Ovary (tissue), 9 donors: ENCODE data around the gene KNL1. TPM values are rescaled to one million over a fixed set of nuclear protein-coding genes. Genes with fewer than 3 reads are reported as not detected.

ENCODE experiments used
- DNase-seq, 5 donors: peaks; one replicate each; pipeline ENCODE4 v3.0.0-alpha.2; 2019 to 2020
- H3K27ac ChIP-seq, 2 donors: fragments of 200-600 bp; one replicate each; pipeline versions ENCODE4 v1.5.1 to v1.8.0; 2019 to 2022
- H3K27me3 ChIP-seq: fragments of 200-600 bp; one replicate; pipeline ENCODE4 v1.8.0; 2022
- H3K36me3 ChIP-seq: fragments of 200-600 bp; sonication (generic); one replicate; pipeline ENCODE4 v1.5.1; 2019
- H3K4me1 ChIP-seq: one replicate; pipeline ENCODE4 v1.8.1; 2013; ENCODE audit warnings: mild to moderate bottlenecking, moderate library complexity; ENCODE audit not compliant: insufficient read depth
- H3K4me3 ChIP-seq: fragments of 200-600 bp; sonication (generic); one replicate; pipeline ENCODE4 v1.5.1; 2017
- H3K9me3 ChIP-seq, 2 donors: fragments of 200-600 bp in 1 of 2; sonication (generic) in 1 of 2; one replicate each; pipeline versions ENCODE4 v1.5.1 to v1.8.1; 2013 to 2019; ENCODE audit warnings: mild to moderate bottlenecking in 1 of 2, moderate library complexity in 1 of 2
- EP300 ChIP-seq: sonication (generic); formaldehyde crosslinking; IDR thresholded peaks from one replicate; pipeline ENCODE4 v1.6.1; 2017; ENCODE audit warnings: antibody characterized with exemption
- POLR2A ChIP-seq: fragments of 450-650 bp; IDR thresholded peaks from one replicate; pipeline ENCODE4 v1.6.1; 2017; ENCODE audit warnings: antibody characterized with exemption, mild to moderate bottlenecking, moderate library complexity
- whole genome bisulfite sequencing, 3 donors: extraction: QIAGEN DNeasy Blood & Tissue Kit in 1 of 3; methylation state at CpG; one replicate each; pipeline versions ENCODE4 v1.1.5 to v1.1.7; 2013 to 2017; 5-methylcytosine and 5-hydroxymethylcytosine counted together
- intact Hi-C, 4 donors: fragments of 100-400 bp; cut with DNase I; formaldehyde crosslinking; loops; one replicate each; pipeline versions ENCODE4 v1.11.0 to v1.15.1; 2022 to 2023
- polyA plus RNA-seq, 2 donors: library from polyadenylated mRNA; stranded (reverse); fragments of 200-250 nt in 1 of 2; fragments of 350-450 nt in 1 of 2; fragmentation: Illumina TruSeq in 1 of 2; extraction: RNeasy Lipid Tissue Mini Kit (QIAGEN cat#74804) in 1 of 2; gene quantifications; one replicate each; pipeline ENCODE4 v1.2.3, GENCODE V29; 2013 to 2014
- total RNA-seq, 7 donors: library from RNA; depleted of rRNA in 2 of 7; stranded (reverse); fragments of >200 nt in 2 of 7; fragmentation: NEBNext Ultra II Directional in 3 of 7; extraction: Animal tissue kit (Norgen Biotek cat#: 25700) in 3 of 7; gene quantifications; one replicate each; pipeline versions ENCODE4 v1.1.0 to v1.2.4, GENCODE V29; 2016 to 2023
- TF ChIP-seq, protein P1 (sequence below), 3 donors: fragments of 450-650 bp in 2 of 3; fragments of 200-600 bp in 1 of 3; IDR thresholded peaks; one replicate each; pipeline versions ENCODE4 v1.5.1 to v1.8.0; 2016 to 2022; ENCODE audit warnings: antibody characterized with exemption in 3 of 3, mild to moderate bottlenecking in 1 of 3
- donor health status: DM: no; HTN: no; CAD: no; lungs with moderate emphysema.
- donor health status: DM: no; HTN: no; CAD: no.
- donor health status: Bipolar disorder and iron deficiency.
- donor health status: DM: yes; HTN: yes; CAD: no.
- donor health status: DM: no; HTN: no; CAD: no.
- donor health status: DM: yes; HTN: yes; CAD: no.

The KNL1 gene
- total and polyA plus RNA-seq, 9 donors, result 0.13 to 1.4 (median 0.48) TPM

DNA sequence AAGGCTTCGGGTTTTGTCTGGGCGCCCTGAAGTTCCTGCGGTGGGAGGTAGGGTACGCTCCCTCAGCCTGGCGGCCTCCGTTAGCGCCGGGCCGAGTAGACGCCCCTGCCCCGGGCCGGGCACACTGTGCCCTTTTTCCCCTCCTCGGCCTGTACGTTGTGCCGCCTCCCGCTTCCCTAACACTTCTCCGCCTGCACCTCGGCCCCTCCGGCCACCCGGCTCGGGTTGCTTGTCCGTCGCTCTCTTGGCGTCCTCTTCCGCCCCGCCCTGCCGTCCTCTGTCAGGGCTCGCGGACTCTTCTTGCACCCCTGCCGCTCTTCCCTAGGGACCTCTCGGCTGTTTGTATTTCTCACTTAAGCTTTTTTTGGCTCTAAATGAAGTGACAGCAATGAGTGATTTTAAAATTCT, 384 bp downstream of the KNL1 start:
- H3K27me3 ChIP-seq, result no peaks in the 10 kb centered on the region
- no peaks in the 10 kb centered on the region for H3K4me1 ChIP-seq
- 0 to 1% (median 0%) methylated on average over 31 of the region's 31 CpGs for WGBS, 3 donors
- H3K4me3 ChIP-seq, result peak overlapping the region; percentile 67
- intact Hi-C loops, result loop anchor here in 1 of 4 donors (10.0 kb wide), 1 partner anchor 300 kb away; the partner anchor contains the start of gene VPS18
- no peaks in the 10 kb centered on the region for H3K9me3 ChIP-seq
- TF ChIP-seq EP300, result no peak
- peak in 1 of 5 donors; percentile 38 for DNase-seq
- H3K27ac ChIP-seq, result no peak overlapping the region
- no peaks in the 10 kb centered on the region for H3K36me3 ChIP-seq

DNA sequence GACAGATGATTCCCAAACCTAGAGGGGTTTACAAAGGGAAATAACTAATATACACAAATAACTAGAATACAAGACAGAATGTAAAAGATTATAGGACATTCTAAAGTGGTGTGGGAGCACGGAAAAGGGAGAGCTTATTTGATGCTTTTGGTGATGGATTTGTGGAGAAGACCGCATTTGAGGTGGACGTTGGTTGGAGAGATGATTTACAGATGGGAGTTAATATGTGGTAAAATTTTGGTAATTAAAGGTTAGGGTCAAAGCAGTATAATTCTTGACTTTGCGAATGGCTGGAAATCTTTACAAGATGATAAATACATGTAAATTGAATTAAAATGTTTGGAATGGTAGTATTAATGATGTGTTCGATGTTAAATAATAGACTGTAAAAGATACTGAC, 1.2 kb downstream of the KNL1 start:
- Histone ChIP-seq H3K27me3 (no peaks in the 10 kb centered on the region), H3K36me3 (no peaks in the 10 kb centered on the region), H3K9me3 (no peaks in the 10 kb centered on the region), H3K4me3 (no peak overlapping the region), H3K27ac (no peak overlapping the region), H3K4me1 (no peaks in the 10 kb centered on the region)
- TF ChIP-seq EP300 (no peak), POLR2A (no peak)
- TF ChIP-seq, protein P1, sequence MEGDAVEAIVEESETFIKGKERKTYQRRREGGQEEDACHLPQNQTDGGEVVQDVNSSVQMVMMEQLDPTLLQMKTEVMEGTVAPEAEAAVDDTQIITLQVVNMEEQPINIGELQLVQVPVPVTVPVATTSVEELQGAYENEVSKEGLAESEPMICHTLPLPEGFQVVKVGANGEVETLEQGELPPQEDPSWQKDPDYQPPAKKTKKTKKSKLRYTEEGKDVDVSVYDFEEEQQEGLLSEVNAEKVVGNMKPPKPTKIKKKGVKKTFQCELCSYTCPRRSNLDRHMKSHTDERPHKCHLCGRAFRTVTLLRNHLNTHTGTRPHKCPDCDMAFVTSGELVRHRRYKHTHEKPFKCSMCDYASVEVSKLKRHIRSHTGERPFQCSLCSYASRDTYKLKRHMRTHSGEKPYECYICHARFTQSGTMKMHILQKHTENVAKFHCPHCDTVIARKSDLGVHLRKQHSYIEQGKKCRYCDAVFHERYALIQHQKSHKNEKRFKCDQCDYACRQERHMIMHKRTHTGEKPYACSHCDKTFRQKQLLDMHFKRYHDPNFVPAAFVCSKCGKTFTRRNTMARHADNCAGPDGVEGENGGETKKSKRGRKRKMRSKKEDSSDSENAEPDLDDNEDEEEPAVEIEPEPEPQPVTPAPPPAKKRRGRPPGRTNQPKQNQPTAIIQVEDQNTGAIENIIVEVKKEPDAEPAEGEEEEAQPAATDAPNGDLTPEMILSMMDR (IDR thresholded peaks at IDR 0.05), result no peak
- no peak for DNase-seq
- WGBS, 3 donors, result 13 to 16% (median 14%) methylated on average over 5 of the region's 5 CpGs
- intact Hi-C loops, result loop anchor here in 1 of 4 donors (10.0 kb wide), 1 partner anchor 300 kb away; the partner anchor contains the start of gene VPS18

DNA sequence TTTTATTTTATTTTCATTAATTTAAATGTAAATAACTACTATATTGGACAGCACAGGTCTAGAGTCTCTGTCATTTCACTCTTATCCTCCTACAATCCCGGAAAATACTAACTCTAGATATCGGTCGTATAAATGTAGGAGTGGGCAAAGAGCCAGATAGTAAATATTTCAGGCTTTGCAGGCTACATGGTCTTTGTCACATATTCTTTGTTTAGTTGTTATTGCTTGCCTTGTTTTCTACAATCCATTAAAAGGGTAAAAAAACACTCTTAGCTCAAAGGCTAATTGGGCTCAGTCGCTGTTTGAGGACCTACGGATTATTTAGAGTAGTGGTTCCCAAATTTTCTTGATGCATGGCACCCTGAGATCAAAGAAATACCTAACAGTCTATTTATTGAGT, 1.7 kb downstream of the KNL1 start:
- WGBS, 3 donors, result 59 to 64% (median 59%) methylated on average over 5 of the region's 5 CpGs
- H3K4me1 ChIP-seq, result no peaks in the 10 kb centered on the region
- DNase-seq, result no peak
- H3K4me3 ChIP-seq, result no peak overlapping the region
- no peaks in the 10 kb centered on the region for H3K27me3 ChIP-seq
- intact Hi-C loops, result loop anchor here in 1 of 4 donors (10.0 kb wide), 1 partner anchor 299 kb away; the partner anchor contains the start of gene VPS18
- no peak overlapping the region for H3K27ac ChIP-seq
- no peaks in the 10 kb centered on the region for H3K36me3 ChIP-seq
- H3K9me3 ChIP-seq, result no peaks in the 10 kb centered on the region
- TF ChIP-seq, protein P1 (IDR thresholded peaks at IDR 0.05), result no peak
- no peak for TF ChIP-seq EP300
- no peak for TF ChIP-seq POLR2A

DNA sequence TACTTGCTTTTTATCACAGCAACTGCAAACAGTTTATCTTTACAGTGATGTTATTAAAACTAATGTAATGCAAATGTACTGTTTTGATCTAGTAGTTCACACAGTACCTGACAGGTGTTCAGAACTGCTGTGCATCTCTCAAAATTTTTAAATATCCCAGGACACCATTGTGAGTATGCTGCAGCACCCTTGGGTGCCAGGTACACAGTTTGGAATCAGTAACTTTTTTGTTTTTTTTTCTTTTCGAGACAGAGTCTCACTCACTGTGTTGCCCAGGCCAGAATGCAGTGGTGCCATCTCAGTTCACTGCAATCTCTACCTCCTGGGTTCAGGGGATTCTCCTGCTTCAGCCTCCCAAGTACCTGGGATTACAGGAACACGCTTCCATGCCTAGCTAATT, 3.0 kb downstream of the KNL1 start:
- Histone ChIP-seq H3K9me3 (no peaks in the 10 kb centered on the region), H3K36me3 (no peaks in the 10 kb centered on the region), H3K27ac (no peak overlapping the region), H3K4me3 (no peak overlapping the region), H3K27me3 (no peaks in the 10 kb centered on the region), H3K4me1 (no peaks in the 10 kb centered on the region)
- WGBS, 3 donors, result 95 to 100% (median 98%) methylated on average over 2 of the region's 2 CpGs
- DNase-seq, result no peak
- TF ChIP-seq, protein P1 (IDR thresholded peaks at IDR 0.05), result no peak
- TF ChIP-seq EP300 (no peak), POLR2A (no peak)
- intact Hi-C loops, result loop anchor here in 1 of 4 donors (10.0 kb wide), 1 partner anchor 298 kb away; the partner anchor contains the start of gene VPS18

DNA sequence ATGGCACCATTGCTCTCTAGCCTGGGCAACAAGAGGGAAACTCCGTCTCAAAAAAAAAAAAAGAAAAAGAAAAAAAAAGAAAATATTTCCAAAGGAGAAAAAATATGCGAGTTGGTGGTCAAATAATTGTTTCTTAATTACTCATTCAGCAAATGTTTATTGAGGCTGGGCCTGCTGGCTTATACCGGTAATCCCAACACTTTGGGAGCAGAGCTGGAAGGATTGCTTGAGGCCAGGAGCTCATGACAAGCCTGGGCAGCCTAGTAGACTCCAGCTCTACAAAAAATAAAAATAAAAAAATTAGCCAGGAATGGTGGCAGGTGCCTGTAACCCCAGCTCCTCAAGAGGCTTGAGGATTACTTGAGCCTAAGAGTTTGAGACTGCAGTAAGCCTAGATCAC, 4.1 kb downstream of the KNL1 start:
- H3K27me3 ChIP-seq, result no peaks in the 10 kb centered on the region
- H3K27ac ChIP-seq, result no peak overlapping the region
- no peak for DNase-seq
- no peaks in the 10 kb centered on the region for H3K4me1 ChIP-seq
- intact Hi-C loops, result loop anchor here in 1 of 4 donors (10.0 kb wide), 1 partner anchor 297 kb away; the partner anchor contains the start of gene VPS18
- TF ChIP-seq, protein P1 (IDR thresholded peaks at IDR 0.05), result no peak
- no peak for TF ChIP-seq POLR2A
- TF ChIP-seq EP300, result no peak
- H3K4me3 ChIP-seq, result no peak overlapping the region
- 59 to 81% (median 78%) methylated on average over 3 of the region's 3 CpGs for WGBS, 3 donors
- no peaks in the 10 kb centered on the region for H3K36me3 ChIP-seq
- no peaks in the 10 kb centered on the region for H3K9me3 ChIP-seq
